ENCODE results near the gene POLD4.
"Not testable (repeated sequence)": the region's sequence is repeated elsewhere in the genome, so short reads cannot be mapped to it uniquely, and the experiment has no call there.

POLD4 gene

DNA sequence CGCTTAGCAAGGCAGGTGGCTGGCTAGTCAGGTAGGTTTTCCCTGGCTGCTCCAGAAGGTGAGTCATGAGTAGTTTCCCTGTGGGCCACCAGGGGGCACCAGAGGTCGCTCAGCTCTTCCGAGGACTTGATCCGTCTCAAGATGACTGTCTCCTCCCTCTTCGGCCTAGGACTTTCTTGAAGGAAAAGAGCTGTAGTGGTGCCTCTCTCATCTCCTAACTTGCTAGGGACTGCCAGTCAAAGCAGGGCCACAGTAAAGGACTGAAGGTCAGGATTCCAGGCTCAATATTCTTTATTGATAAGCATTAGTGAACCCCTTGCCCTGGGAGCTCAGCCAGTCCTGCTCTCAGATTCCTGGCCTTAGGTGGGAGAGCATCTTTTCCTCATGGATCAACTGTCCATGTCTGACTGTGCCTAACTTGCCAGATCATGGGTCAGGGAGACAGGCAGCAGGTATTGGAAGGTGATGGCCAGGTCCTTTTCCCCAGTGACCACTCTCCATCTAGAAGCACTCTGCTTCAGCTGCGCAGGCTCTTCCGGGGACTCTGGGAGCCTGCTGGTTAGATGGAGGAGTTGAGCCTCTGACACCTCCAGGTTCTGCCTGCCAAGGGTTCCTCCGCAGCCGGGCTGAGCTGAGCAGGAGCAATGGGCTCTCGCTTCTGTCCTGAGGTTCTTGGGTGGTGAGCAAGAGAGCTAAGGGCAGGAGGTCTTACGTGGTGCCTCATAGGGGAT is 1.9 kb downstream of the POLD4 start:
- peak; percentile 59 to 66 for DNase-seq

DNA sequence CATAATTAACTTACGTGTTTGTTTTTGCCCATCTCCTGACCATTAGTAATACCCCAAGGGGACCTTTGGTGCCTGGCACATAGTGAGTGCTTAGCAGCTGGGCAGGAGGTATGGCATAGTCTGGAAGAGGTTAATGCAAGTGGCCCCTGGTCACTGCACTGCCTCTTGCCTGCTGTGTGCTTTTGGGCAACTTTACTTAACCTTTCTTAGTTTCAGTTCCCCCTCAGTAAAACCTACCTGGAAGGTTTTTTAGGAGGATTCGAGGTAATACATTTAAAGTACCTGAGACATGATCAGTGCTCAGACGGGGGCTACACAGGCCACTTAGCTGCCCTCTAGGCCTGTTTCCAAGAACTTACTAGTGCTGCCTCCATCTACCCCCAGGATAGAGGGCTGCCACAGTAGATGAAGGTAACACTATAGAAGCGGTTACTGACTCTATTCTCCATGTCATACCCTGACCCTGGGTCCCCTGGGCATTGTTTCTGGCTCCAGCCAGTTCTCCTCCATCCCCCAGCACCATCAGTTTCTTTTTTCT is 3.3 kb downstream of the POLD4 start:
- no peak for DNase-seq

DNA sequence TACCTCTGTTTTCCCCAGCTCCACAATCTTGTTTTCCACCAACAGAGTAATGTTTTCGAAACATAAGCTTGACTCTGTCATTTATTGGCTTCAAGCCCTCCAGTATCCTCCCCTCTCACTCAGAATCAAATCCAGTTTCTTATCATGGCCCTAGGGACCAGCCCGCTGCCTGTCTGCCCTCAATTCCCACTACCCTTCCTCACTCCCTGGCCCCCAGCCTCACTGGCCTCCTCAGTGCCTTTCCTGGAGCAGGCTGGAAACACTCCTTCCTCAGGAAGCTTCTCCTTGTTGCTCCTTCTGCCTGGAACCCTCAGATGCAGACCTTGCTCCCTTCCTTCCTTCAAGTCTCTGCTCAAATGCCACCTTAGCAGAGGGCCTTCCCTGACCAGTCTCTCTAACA is 3.9 kb downstream of the POLD4 start:
- no peak for DNase-seq

GRCh38 chr11:67349036-67349435 is 4.3 kb downstream of the POLD4 start:
- no peak for DNase-seq

DNA sequence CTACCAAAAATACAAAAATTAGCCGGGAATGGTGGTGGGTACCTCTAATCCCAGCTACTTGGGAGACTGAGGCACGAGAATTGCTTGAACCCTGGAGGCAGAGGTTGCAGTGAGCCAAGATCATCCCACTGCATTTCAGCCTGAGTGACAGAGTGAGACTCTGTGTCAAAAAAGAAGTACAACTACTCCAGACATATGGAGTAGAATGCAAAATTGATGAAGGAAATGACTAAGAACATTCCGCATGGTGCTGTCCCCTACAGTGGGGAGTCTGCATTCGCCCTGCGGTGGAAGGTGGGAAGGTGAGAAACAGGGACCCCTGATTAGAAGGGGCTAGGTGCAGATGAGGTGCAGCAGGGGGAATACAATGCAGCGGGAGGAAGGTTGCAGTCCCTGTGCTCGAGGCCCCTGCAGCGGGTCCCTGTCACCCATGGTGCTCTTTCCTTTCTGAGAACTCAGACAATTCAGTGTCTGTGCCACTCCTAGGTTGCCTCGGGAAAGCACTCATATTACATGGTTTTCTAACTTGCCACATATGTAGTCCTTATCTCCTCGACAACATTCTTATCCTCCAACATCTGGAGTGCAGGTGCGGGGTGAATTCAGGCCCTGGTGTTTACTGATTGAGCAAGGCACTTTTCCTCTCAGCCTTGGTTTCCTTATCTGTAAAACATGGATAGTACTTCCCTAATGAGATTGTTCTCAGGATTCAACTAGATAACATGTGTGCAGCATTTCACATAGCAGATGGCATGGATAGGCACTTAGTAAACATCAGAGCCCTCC is 5.2 kb downstream of the POLD4 start:
- DNase-seq = no peak

DNA sequence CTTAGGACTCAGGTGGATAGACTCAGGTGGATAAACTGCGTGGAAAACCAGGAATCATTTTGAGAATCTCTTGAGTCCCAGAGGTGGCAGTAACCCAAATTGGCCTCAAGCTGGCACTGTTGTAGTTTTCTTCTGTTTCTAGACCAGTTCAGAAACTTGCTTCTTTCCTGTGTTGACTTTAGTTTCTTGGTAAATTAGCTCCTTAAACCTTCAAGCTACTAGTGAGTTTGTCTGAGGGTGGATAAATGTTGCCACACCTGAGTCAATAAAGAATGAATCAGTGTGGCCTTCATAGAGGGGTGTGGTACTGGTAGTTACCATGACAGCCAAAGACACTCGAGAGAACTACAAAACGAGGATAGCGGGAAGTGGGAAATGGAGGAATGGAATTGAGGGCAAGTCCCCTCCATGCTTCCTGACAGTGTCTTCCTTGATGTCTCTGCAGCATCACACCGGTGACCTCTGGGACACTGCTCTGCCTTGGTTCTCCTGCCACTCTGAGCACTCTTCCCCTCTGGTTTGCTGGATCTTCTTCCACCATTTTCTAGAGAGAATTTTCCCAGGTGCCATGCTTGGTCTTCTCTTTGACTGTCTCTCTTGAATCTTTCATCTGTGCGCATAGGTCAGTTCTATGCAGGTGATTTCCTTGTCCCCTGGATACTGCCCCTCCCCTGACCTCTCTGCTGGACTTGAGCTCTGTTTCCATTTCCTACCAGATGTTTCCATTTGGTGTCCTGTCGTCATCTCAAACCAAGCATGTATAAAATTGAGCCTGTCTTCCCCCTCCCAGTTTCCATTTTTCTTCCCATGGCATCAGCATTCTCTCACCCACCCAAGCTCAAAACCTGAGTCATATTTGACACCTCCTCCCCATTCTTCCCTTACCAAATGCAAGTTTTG is 7.2 kb downstream of the POLD4 start:
- DNase-seq = no peak

- no peak for DNase-seq
These were observed 8.0 kb downstream of the POLD4 start for GRCh38 chr11:67345247-67345919.

DNA sequence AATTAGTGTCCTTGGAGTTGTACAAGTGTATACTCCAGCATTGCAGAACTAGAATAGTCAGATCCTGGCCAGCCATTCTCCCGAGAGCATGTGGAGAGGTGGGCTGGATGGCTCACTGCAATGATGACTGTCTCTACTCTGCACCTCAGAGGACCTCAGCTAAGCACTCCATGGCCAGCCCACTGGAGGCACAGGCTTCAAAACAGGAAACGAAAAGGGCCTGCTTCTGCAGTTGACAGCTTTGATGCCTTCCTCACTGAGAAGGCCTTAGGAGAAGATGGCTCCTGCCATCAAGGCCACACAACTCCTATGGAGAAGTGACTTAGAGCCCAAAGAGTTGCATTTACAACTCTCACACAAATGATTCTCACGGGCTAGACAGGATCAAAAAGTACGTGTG is 9.1 kb downstream of the POLD4 start:
- DNase-seq = no peak

GRCh38 chr11:67337257-67337656 is 16.1 kb downstream of the POLD4 start:
- DNase-seq = no peak

DNA sequence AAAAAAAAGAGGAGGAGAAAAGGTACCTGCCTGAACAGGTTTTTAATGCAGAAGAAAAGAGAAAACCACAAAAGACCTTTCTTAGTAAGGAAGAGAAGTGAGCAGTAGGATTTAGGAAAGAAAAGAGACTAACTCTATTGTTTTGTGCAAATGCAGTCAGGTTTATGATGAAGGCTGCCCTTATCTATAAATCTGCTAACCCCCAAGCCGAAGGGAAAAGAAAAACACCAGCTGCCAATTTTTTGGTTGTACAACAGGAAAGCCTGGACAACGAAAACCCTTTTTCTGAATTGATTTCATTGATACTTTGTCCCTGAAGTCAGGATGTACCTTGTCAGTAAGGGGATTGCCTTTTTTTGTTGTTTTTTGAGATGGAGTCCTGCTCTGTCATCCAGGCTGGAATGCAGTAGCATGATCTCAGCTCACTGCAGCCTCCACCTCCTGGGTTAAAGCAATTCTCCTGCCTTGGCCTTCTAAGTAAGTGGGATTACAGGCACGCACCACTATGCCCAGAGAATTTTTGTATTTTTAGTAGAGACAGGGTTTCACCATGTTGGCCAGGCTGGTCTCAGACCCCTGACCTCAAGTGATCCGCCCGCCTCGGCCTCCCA is 21.2 kb downstream of the POLD4 start:
- DNase-seq = no peak

DNA sequence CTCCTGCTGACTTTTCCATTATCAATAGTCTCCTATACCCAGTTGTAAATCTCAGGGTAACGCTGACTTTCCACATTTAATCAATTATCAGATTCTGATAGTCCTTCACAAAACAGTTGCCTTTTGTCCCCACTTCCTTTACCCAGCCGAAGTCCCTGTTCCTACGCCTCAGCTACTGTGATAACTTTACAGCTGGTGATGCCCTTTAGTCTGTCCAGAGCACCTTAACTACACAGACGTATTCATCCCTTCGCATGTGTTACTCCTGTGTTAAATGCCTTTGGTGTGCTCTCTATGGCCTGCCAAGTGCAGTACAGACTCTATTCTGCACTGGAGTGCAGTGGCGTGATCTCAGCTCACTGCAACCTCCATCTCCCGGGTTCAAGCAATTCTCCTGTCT is 29.8 kb downstream of the POLD4 start:
- DNase-seq = no peak

DNA sequence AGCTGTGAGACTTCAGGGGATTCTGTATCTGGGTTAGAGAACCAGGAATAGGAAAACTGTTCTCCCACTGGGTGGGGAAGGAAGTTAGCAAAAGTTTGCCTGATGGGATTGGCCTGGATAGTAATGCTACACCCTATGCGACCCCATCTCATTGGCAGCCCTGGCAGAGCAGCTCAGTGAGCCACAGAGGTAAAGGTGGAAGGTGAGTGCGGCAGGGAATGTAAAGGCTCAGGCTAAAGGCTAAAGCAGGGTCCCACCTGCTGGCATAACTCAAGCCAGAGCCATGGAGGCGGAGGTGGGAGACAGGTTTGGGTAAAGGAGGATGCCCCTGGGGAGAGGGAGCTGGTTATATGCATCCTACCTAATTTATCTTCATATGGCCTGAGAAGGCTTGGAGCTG is 31.3 kb downstream of the POLD4 start:
- DNase-seq = no peak

DNA sequence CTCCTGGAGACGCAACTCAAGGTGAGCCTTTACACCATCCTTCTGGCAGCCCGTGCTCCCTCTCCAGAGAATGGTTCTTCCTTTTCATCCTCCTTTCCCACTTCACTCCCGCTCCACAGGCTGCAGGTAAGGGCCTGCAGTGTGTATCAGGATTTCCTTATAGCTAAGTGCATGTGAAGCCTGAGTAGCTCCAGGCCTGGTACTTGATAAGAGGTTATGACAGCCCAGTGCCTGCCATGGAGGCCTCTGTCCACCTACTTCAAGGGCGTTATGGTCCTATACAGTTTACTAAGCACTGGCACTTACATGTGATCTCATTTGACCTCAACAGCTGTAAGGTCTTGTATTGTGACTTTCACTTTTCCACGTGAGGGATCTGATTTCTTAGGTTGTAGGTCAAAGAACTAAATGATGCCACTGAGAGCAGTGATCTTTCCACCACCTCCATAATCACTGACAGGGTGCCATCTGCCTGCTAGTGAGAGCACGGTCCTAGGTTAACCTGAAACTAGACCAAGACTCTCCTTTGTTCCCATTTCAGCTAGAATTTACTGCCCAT is 32.0 kb downstream of the POLD4 start:
- no peak for DNase-seq

DNA sequence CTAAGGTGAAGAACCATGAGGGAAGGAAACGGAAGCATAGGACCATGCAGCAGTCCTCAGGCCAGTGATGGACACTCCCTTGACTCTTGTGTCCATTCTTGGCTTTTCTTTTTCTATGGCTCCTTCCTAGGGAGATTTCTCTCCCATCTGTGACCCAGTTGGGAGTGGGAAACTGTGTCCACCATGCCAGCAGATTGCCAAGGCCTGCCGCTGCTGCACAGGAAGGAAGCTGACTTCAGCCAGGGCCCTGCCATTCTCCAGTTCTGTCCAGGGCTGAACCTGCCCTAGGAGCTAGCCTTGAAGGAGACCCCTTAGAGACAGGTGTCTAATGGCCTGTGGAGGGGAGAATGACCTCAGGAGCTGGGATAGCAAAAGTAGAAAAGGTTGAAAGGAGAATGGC is 32.7 kb downstream of the POLD4 start:
- no peak for DNase-seq

GRCh38 chr11:67320011-67320410 is 33.3 kb downstream of the POLD4 start:
- DNase-seq = no peak

GRCh38 chr11:67318876-67319275 is 34.5 kb downstream of the POLD4 start:
- DNase-seq = not testable (repeated sequence)

DNA sequence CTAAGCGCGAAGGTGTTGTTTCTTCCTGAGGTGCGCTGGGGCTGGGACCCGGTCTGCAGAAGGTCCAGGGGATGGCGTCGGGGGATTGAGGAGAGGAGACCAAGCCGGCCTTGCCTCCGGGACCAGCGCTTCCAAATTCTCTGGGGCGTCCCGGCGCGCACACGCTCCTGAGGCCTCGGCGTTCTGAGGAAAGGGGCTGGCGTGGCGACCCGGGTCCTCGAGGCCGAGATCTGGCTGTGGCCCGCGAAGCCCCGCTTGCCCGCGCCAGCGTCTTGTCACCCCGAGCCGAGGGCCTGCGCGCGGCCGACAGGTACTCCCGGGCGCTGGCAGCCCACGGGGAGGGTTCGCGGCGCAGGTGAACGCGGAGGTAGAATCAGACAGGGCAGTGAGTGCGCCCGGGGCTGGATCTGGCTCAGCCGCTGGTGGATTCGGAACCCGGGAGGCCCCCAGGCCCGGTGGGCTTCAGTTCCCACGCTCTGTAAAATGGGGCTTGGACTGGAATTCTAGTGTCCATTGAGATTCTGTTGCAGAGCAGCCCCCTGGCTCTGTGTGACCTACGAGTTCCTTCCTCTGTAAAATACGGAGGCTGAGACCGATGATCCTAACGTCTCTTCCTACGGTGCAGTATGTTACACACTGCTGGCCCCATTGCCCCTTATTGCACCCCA is 35.3 kb downstream of the POLD4 start:
- no peak for DNase-seq

GRCh38 chr11:67317205-67317887 is 36.0 kb downstream of the POLD4 start:
- DNase-seq = peak; percentile 99

DNA sequence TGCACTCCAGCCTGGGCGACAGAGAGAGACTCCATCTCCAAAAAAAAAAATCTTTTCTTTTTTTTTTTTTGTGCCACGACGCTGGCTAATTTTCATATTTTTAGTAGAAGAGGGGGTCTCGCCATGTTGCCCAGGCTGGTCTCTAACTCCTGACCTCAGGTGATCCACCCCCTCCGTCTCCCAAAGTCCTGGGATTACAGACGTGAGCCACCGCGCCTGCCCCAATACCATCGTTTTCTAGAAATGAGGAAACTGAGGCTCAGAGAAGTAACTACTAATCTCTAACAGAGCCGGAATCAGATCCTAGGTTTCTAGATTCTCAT is 36.5 kb downstream of the POLD4 start:
- no peak for DNase-seq

DNA sequence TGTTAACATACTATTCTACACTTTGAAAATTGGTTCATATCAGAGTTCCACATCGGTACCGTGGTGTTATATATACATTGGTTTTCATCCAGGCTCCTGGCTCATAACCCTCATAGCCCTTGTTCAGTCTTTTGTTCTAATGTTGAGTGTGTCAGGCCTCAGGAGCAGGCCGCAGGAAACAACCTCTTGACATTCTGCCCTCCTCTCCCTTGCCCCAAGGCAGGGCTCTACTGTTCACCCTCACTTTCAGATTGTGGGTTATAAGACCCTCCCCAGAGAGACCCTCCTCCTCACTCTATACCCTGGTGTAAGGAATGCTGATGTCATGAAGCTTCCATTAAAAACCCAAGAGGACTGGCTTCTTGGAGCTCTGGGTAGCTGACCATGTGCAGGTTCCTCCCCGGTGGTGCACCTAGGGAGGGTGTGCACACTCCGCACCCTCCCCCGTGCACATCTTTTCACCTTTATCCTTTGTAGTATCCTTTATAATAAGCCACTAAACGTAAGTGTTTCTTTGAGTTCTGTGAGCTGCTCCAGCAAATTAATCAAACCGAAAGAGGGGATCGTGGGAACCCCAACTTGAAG is 37.9 kb downstream of the POLD4 start:
- DNase-seq = no peak

Measured in activated CD4-positive, alpha-beta T cell treated with anti-CD3 and anti-CD28 coated beads, Interleukin-2, amount 50 U/mL, for 48 hours (primary cell).